HG03442 (cell line): ENCODE data around the gene COL26A1.

Source experiments
- ATAC-seq: cut with Tn5 transposase; IDR thresholded peaks from one replicate; pipeline ENCODE4 v1.9.1; 2021; ENCODE audit warnings: mild to moderate bottlenecking, moderate library complexity; ENCODE audit not compliant: unreplicated experiment

The COL26A1 gene

GRCh38 chr7:101531726-101532357, 169.2 kb downstream of the COL26A1 start:
- ATAC-seq: no peak

GRCh38 chr7:101532400-101533102, 169.9 kb downstream of the COL26A1 start:
- no peak for ATAC-seq

DNA sequence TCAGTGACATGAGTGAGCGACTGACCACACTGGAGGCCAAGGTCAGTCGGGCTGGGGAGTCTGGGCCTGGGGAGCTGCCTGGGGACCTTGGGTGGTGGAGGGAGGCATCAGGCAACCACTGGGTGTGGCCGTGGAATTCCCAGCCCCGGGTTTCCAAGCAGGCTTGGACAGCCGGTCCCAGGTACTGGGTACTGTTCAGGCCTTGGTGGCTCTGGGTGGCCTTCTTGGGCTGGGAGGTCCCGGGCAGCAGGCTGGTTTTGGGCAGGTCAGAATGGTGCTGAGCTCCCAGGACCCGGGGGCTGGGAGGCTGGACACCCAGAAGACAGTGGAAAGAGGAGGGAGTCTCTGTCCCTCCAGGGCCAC, 170.4 kb downstream of the COL26A1 start:
- ATAC-seq: no peak

- ATAC-seq: no peak
Measured at GRCh38 chr7:101534015-101534803, 171.5 kb downstream of the COL26A1 start.

DNA sequence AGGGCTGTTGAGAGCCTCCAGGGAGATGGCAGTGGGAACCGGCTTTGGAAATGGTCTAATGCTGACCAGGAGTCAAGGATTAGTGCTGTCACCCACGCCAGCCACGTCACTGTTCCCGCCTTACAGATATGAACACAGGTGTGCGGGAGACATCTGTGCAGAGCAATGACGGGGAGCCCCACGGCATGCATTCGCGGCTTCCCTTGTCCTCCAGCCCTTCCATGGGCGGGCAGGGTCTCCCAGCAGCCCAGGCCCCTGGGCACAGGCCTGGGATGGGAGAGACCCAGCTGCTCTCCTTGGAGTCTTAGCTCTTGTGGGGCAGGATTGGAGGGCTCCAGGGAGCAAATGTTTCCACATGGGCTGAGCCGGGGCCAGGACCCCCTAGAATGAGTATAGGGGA, 172.2 kb downstream of the COL26A1 start:
- no peak for ATAC-seq

DNA sequence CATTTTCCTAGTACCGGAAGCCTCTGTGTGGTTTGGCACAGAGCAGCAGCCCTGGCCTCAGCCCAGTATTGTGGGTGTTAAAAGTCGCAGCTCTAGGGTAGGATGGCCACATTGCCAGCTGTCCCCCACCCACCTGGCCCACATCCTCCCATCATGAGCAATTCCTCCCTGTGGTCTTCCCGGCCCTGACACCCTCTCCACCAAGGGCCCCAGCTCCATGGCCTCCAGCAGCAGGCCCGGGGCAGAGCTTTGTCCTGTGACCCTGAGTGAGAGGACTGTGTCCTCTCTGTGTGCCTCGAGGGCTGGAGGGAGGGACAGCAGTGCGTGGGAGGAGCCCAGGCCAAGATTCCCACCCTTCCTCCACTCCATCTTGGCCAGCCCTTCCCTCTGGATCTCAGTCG, 172.7 kb downstream of the COL26A1 start:
- no peak for ATAC-seq

DNA sequence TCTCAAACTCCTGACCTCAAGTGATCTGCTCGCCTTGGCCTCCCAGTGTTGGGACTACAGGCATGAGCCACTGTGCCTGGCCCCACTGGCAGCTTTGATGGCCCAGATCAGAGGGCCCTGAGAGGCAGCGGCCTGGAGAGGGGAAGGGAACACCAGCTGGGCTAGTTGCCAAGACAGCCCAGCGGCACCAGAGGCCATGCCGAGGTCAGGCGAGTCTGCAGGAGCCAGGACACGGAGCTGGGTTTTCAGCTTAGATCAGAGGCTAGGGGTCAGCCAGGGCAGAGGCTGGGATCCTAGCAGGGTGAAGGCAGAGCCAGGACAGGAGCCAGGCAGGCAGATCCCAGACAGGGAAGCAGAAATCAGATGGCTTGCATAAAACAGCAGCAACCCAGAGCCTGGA, 173.6 kb downstream of the COL26A1 start:
- no peak for ATAC-seq

GRCh38 chr7:101536668-101537067, 174.0 kb downstream of the COL26A1 start:
- no peak for ATAC-seq

- no peak for ATAC-seq
Measured at GRCh38 chr7:101537205-101537604, 174.5 kb downstream of the COL26A1 start.

DNA sequence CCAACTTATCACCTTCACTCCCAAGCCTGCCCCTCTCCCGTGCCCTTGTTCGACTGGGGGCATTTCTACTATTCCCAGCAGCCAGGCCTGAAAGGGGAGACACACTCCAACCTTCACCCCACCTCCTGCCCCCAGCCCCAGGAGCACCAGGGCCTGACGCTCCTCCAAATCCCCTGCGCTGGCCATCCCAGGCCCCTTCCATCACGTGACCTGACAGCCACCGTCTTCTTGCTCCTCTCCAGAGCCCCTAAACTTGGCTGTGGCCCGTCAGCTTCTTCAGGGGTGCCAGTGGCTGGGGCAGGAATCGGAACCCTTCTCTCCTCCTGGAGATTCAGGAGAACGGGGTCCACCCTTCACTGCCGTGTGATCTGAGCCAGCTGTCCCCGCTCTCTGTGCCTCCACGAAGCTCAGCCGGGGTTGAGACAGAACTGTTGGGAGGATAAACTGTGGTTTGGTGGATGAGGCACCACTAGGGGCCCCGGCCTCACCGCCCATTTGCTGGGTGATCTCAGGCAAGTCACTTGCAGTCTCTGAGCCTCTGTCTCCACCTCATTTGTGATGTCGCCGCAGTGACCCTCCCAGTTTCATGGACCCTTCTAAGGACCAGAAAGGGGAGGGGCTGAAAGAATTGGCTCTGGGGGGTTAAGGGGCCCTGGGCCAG, 175.4 kb downstream of the COL26A1 start:
- ATAC-seq: no peak

DNA sequence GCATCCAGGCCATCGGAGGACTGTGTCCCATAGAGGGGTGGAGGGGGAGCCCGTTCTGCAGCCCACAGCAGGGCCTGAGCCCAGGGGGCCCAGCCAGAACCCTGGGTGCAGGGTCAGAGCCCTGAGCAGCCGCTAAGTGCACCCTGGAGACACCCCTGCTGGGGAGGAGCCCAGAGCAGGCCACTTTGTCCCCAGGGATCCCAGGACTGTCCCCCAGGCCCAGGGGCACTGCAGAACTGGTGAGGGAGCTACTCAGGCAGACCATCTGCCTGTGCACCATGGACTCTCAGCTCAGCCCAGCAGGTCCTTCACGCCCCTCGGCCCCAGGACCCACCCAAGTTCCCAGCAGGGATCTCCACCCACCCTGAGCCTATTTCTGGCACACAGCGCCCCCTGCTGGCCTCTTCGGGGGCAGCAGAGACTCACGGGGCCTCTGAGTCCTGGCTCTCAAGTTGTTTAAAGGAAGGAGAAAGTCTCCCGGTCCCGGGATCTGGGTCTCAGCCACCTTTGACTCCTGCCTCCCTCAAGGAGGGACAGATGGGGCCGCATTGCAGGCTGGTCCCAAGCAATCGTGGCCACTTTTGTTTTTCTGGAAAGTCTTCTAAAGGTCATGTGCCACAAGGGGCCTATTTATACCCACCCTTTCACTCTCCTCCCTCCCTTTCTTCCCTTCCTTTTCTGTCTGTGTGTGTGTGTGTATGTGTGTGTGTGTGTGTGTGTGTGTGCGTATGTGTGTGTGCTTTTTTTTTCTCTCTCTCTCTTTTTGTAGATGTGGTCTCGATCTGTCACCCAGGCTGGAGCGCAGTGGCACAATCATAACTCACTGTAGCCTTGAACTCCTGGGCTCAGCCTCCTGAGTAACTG, 176.2 kb downstream of the COL26A1 start:
- ATAC-seq: no peak

DNA sequence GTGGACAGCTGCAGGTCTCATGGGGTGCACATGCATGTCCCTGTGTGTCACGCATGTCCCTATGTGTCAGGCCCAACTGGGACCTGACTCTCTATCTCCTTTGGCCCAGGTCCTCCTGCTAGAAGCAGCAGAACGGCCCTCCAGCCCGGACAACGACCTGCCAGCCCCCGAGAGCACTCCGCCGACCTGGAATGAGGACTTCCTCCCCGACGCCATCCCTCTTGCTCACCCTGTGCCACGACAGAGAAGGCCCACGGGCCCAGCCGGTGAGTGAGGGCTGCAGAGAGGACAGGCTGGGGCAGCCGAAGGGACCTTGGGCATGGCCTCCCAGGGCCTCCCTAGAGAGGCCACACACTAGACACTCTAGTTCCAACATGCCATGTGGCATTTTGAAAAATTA, 177.1 kb downstream of the COL26A1 start:
- no peak for ATAC-seq

- ATAC-seq: no peak
Measured at GRCh38 chr7:101542527-101543241, 180.0 kb downstream of the COL26A1 start.

DNA sequence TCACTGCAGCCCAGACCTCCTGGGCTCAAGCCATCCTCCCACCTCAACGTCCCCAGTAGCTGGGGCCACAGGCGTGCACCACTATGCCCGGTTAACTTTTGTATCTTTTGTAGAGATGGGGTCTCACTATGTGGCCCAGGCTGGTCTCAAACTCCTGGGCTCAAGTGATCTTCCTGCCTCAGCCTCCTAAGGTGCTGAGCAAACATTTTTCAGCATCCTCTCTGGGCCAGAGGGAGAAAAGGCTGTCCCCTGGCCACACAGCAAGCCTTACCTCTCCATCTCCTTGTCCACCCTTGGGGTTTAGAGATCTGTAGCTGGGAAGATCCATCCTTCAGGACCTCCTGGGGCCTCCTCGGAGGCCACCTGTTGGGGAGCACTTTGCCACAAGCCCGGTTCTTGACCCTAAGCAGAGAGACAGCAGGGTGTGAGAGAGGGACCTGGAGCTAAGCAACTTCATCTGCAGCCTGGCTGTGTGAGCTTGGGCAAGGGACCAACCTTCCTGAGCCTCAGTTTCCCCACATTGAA, 180.6 kb downstream of the COL26A1 start:
- ATAC-seq: no peak

DNA sequence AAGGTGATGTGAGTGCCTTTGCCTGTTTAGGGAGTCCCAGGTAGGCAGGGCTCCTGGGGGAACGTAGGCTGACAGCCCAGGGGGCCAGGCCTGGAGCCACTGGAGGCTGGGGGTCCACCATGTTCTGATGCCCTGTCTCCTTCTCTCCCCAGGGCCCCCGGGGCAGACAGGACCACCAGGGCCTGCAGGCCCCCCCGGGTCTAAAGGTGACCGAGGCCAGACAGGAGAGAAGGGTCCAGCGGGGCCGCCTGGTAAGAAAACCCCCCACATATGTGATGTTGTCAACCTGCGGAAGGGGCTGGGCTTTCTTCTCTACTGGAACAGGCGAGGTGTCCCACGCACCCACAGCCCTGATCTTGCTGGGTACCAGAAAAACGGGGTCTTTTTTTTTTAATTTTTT, 181.2 kb downstream of the COL26A1 start:
- ATAC-seq: no peak

DNA sequence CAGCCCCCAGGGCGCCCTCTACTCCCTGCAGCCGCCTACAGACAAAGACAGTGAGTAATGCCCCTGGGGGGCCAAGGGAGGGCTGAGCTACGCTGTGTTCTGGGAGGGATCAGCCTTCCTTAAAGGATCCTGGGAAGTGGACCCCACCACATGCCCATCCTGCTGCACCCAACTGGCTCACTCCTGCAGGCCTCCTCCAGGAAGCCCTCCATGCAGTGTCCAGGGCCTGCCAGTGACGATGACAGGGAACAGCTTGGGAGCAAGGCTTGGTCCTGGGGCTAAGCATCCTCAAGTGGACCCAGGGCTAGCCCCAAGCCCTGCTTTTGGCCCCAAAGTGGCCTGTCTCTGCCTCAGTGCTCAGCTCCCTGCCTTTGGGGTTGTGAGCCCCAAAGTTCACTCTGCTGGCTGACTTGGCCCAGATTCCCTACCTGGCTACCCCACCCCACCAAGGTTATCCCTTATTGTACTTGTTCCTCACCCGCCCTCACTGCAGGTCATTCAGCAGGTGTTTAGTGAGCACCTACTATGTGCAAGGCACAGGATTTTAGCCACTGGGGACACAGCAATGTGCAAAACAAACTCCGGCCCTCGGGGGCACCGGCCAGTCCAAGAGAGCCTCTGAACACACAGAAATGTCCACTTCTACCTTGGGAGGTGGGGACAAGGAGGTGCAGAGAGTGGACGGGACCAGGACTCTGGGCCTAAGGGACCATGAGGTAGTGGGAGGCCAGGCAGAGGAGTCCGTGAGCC, 182.9 kb downstream of the COL26A1 start:
- no peak for ATAC-seq

- no peak for ATAC-seq
Measured at GRCh38 chr7:101546308-101546936, 183.7 kb downstream of the COL26A1 start.
